ENCODE measurements around the gene LRFN3.
"Not testable (repeated sequence)": the region's sequence is repeated elsewhere in the genome, so short reads cannot be mapped to it uniquely, and the experiment has no call there.

LRFN3 gene

GRCh38 chr19:35905178-35905727 lies 30.9 kb upstream of the LRFN3 start:
- no peak for DNase-seq

GRCh38 chr19:35907377-35907745 lies 28.8 kb upstream of the LRFN3 start:
- no peak for DNase-seq

GRCh38 chr19:35908010-35908441 lies 28.1 kb upstream of the LRFN3 start, which contains the start of gene TYROBP:
TYROBP (minus strand) TSS chr19:35908295; CDS start chr19:35908228, 67 bp downstream.
- no peak for DNase-seq

GRCh38 chr19:35908973-35909683 lies 27.0 kb upstream of the LRFN3 start:
- no peak for DNase-seq

GRCh38 chr19:35909684-35910035 lies 26.5 kb upstream of the LRFN3 start:
- DNase-seq: no peak

GRCh38 chr19:35910355-35910754 lies 25.8 kb upstream of the LRFN3 start:
- not testable (repeated sequence) for DNase-seq

- DNase-seq: no peak
These were observed 25.0 kb upstream of the LRFN3 start for GRCh38 chr19:35911173-35911572.

- no peak for DNase-seq
These were observed 24.4 kb upstream of the LRFN3 start for GRCh38 chr19:35911790-35912189.

GRCh38 chr19:35913589-35913988 lies 22.6 kb upstream of the LRFN3 start:
- DNase-seq: no peak

GRCh38 chr19:35915443-35915842 lies 20.7 kb upstream of the LRFN3 start:
- DNase-seq: no peak

- no peak for DNase-seq
These were observed 16.9 kb upstream of the LRFN3 start for GRCh38 chr19:35919306-35919705.

- DNase-seq: no peak
These were observed 15.2 kb upstream of the LRFN3 start for GRCh38 chr19:35921012-35921411.

GRCh38 chr19:35925501-35925900 lies 10.7 kb upstream of the LRFN3 start:
- no peak for DNase-seq

- DNase-seq: no peak
These were observed 7.7 kb upstream of the LRFN3 start for GRCh38 chr19:35928507-35928906.

- DNase-seq: no peak
These were observed 6.3 kb upstream of the LRFN3 start for GRCh38 chr19:35929876-35930275.

- peak; percentile 99 for DNase-seq
These were observed 4.9 kb upstream of the LRFN3 start for GRCh38 chr19:35931161-35931873.

- DNase-seq: no peak
These were observed 4.3 kb upstream of the LRFN3 start for GRCh38 chr19:35931874-35932202.

- DNase-seq: no peak
These were observed 3.8 kb upstream of the LRFN3 start for GRCh38 chr19:35932291-35932936.

GRCh38 chr19:35936738-35937268 lies 629 bp downstream of the LRFN3 start:
- DNase-seq: no peak

GRCh38 chr19:35937345-35938281 lies 1.4 kb downstream of the LRFN3 start:
- DNase-seq: no peak

GRCh38 chr19:35938282-35939224 lies 2.4 kb downstream of the LRFN3 start:
- DNase-seq: no peak
